PC-9 (cell line): ENCODE results near the gene CTNND2. TPM values are rescaled to one million over a fixed set of nuclear protein-coding genes. Genes with fewer than 3 reads are reported as not detected.

ENCODE experiments used
- BruUV-seq: library from RNA; stranded (reverse); fragments of 400-500 nt; replicated peaks from 2 replicates; lab custom pipeline; 2021; lab: Mats Ljungman, UMichigan
- CTCF ChIA-PET: fragments of 300-600 bp; sonication (Branson Sonifier 250); formaldehyde crosslinking; loops from one replicate; lab custom pipeline; 2022; ENCODE audit warnings: antibody characterized with exemption; lab: Charles Lee
- POLR2A ChIA-PET: fragments of 300-600 bp; sonication (Branson Sonifier 250); formaldehyde crosslinking; loops from one replicate; lab custom pipeline; 2022; ENCODE audit warnings: antibody characterized with exemption; ENCODE audit not compliant: unreplicated experiment; lab: Charles Lee
- DNase-seq, 2 experiments: peaks; one replicate each; pipeline versions ENCODE4 v3.0.0 to v3.0.0-alpha.2; 2015 to 2022; ENCODE audit warnings: mixed read lengths in 1 of 2
- H2AFZ ChIP-seq: fragments of 200-600 bp; sonication (generic); 2 replicates; pipeline ENCODE4 v1.8.1; 2017; ENCODE audit warnings: antibody characterized with exemption
- H3F3A ChIP-seq: fragments of 200-600 bp; sonication (generic); 2 replicates; pipeline ENCODE4 v1.8.1; 2017; ENCODE audit warnings: antibody characterized with exemption, mild to moderate bottlenecking, low read depth; ENCODE audit not compliant: insufficient read depth
- H3K27ac ChIP-seq: fragments of 200-600 bp; sonication (generic); 2 replicates; pipeline ENCODE4 v1.6.1; 2016; ENCODE audit warnings: mixed run types
- H3K27me3 ChIP-seq: fragments of 200-600 bp; sonication (generic); 2 replicates; pipeline ENCODE4 v1.6.1; 2016; ENCODE audit warnings: low read depth, mixed run types; ENCODE audit not compliant: insufficient read depth
- H3K36me3 ChIP-seq: fragments of 200-600 bp; sonication (generic); 2 replicates; pipeline ENCODE4 v1.6.1; 2016; ENCODE audit warnings: low read depth, mixed run types
- H3K4me1 ChIP-seq: fragments of 200-600 bp; sonication (generic); replicated peaks from 2 replicates; pipeline ENCODE4 v1.6.1; 2016; ENCODE audit warnings: mixed run types; ENCODE audit not compliant: insufficient read depth
- H3K4me2 ChIP-seq: fragments of 200-600 bp; sonication (generic); 2 replicates; pipeline ENCODE4 v1.6.1; 2017; ENCODE audit warnings: mixed run types
- H3K4me3 ChIP-seq: fragments of 200-600 bp; sonication (generic); 2 replicates; pipeline ENCODE4 v1.6.1; 2016; ENCODE audit warnings: mixed run types
- H3K79me2 ChIP-seq: fragments of 200-600 bp; sonication (generic); 2 replicates; pipeline ENCODE4 v1.6.1; 2017; ENCODE audit warnings: low read depth, mixed run types
- H3K9me2 ChIP-seq: fragments of 200-600 bp; sonication (generic); 2 replicates; pipeline ENCODE4 v1.8.1; 2017; ENCODE audit warnings: mild to moderate bottlenecking; ENCODE audit not compliant: insufficient read depth
- H3K9me3 ChIP-seq: fragments of 200-600 bp; sonication (generic); 2 replicates; pipeline ENCODE4 v1.8.1; 2016; ENCODE audit warnings: low read depth; ENCODE audit not compliant: insufficient read depth
- H4K20me1 ChIP-seq: fragments of 200-600 bp; sonication (generic); 2 replicates; pipeline ENCODE4 v1.8.1; 2017; ENCODE audit not compliant: insufficient read depth
- EZH2 ChIP-seq: fragments of 200-600 bp; sonication (generic); IDR thresholded peaks from 2 replicates; pipeline ENCODE4 v1.8.0; 2017; ENCODE audit warnings: antibody characterized with exemption, low read depth
- intact Hi-C: fragments of 100-400 bp; cut with micrococcal nuclease; formaldehyde crosslinking; loops from one replicate; pipeline ENCODE4 v1.10.0; 2022; ENCODE audit not compliant: unreplicated experiment
- total RNA-seq: library from RNA; stranded (reverse); gene quantifications from 2 replicates; pipeline ENCODE4 v1.2.3, GENCODE V29; 2021
- TF ChIP-seq, protein P1 (sequence below): fragments of 200-600 bp; sonication (generic); conservative IDR thresholded peaks from 2 replicates; pipeline ENCODE4 v1.6.1; 2017; ENCODE audit warnings: mixed run types, antibody characterized with exemption, mild to moderate bottlenecking, moderate library complexity

CTNND2 gene
- total RNA-seq, 1 experiment from 2014 or later: not detected

DNA sequence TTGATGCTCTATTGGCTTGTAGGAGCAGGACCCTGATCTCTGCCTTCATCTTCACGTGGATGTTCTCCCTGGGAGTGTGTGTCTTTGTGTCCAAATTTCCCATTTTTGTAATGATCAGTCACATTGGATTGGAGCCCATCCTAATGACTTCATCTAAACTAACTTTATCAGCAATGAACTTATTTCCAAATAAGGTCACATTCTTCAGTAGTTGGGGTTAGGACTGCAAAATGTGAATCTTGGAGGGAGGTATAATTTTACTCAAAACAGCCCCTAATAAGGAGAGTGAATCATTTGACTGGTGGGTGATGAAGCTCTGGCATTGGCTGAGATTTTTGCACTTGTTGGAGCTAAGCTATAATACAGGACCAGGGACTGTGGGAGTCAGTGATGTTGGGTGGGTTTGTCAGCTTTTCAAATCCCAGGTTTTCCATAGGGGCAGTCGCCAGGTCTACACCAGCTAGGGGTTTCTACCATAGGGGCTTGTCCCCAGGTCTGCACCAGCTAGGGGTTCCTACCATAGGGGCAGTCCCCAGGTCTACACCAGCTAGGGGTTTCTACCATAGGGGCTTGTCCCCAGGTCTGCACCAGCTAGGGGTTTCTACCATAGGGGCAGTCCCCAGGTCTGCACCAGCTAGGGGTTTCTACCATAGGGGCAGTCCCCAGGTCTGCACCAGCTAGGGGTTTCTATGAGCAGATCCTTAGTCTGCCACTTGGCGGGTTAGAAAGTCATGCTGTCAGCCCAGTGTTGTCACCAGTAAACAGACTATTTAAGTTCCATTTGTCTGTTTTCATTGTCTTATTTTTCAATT lies 760.6 kb downstream of the CTNND2 start:
- DNase-seq: no peak
- H4K20me1 ChIP-seq: no peaks in the 10 kb centered on the region
- ChIA-PET POLR2A (no interaction called here), CTCF (no interaction called here)
- no peak overlapping the region for H2AFZ ChIP-seq
- intact Hi-C loops: no loop called here
- TF ChIP-seq EZH2: no peak
- TF ChIP-seq, protein P1, sequence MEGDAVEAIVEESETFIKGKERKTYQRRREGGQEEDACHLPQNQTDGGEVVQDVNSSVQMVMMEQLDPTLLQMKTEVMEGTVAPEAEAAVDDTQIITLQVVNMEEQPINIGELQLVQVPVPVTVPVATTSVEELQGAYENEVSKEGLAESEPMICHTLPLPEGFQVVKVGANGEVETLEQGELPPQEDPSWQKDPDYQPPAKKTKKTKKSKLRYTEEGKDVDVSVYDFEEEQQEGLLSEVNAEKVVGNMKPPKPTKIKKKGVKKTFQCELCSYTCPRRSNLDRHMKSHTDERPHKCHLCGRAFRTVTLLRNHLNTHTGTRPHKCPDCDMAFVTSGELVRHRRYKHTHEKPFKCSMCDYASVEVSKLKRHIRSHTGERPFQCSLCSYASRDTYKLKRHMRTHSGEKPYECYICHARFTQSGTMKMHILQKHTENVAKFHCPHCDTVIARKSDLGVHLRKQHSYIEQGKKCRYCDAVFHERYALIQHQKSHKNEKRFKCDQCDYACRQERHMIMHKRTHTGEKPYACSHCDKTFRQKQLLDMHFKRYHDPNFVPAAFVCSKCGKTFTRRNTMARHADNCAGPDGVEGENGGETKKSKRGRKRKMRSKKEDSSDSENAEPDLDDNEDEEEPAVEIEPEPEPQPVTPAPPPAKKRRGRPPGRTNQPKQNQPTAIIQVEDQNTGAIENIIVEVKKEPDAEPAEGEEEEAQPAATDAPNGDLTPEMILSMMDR: no peak
- no peaks in the 10 kb centered on the region for H3K9me3 ChIP-seq
- H3K36me3 ChIP-seq: no peaks in the 10 kb centered on the region
- H3K79me2 ChIP-seq: no peaks in the 10 kb centered on the region
- no peak overlapping the region for H3K4me3 ChIP-seq
- H3K9me2 ChIP-seq: no peaks in the 10 kb centered on the region
- peaks cover 76% of the 10 kb centered on the region for H3K27me3 ChIP-seq
- H3K27ac ChIP-seq: no peak overlapping the region
- no TSS peak for BruUV-seq
- no peak overlapping the region for H3K4me2 ChIP-seq
- no peaks in the 10 kb centered on the region for H3K4me1 ChIP-seq
- H3F3A ChIP-seq: no peaks in the 10 kb centered on the region

DNA sequence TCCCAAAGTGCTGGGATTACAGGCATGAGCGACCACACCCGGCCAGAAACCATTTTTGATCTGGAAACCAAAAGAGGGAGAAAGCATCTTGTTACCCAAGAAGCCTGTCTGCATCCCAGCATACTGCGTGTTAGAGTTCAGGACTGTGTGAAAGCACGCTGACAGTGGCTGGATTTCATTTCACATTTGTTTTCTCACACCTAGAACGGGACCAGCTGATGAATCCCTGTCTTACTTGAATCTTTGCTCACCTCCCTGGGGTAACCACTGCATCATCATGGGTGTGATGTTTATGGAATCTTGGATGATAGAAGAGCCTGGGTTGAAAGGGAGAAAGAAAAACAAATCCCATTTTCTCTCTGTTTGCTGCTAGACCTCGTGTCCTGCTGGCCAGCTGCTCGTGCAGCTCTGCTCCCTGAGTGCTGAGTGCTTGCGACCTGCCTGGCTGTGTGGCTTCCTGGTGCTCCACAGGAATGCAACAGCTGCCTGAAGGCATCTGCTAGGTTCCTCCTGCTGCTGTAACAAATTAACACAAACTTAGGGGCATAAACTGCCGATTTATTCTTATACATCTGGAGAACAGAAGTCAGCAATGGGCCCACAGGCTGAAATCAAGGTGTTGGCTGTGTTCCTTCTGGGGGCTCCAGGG lies 764.9 kb downstream of the CTNND2 start:
- Histone ChIP-seq H3K4me1 (no peaks in the 10 kb centered on the region), H3K4me2 (no peak overlapping the region), H3F3A (no peaks in the 10 kb centered on the region), H3K27ac (no peak overlapping the region), H3K79me2 (no peaks in the 10 kb centered on the region), H3K9me3 (no peaks in the 10 kb centered on the region), H3K9me2 (0 out of 2 replicates have a peak, but pooled peaks cover 4% of the 10 kb centered on the region), H3K27me3 (peaks cover 77% of the 10 kb centered on the region), H2AFZ (no peak overlapping the region), H3K4me3 (no peak overlapping the region), H3K36me3 (no peaks in the 10 kb centered on the region), H4K20me1 (no peaks in the 10 kb centered on the region)
- POLR2A ChIA-PET: no interaction called here
- no TSS peak for BruUV-seq
- DNase-seq: no peak
- no peak for TF ChIP-seq EZH2
- TF ChIP-seq, protein P1: no peak
- intact Hi-C loops: no loop called here
- CTCF ChIA-PET: no interaction called here

DNA sequence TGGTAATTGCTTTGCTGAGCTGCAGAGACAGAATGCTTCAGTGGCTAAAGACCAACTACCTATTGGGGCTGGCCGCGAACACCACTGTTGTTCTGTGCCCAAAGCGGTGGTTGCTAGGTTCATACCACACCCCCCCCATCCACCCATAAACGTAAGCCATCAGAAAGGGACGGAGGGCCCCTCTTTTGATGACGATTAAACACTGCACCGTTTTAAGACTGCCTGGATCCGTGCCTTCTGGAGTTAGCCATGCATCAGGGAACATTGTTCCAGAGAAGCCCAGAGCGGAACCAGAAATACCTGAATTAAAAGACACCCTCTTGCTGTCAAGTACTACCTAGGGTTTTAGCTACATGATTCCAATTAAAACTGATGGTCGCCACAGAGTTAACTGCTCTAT lies 774.1 kb downstream of the CTNND2 start:
- ChIA-PET CTCF (no interaction called here), POLR2A (no interaction called here)
- intact Hi-C loops: no loop called here
- no peaks in the 10 kb centered on the region for H3K79me2 ChIP-seq
- no peaks in the 10 kb centered on the region for H3F3A ChIP-seq
- H3K4me1 ChIP-seq: no peaks in the 10 kb centered on the region
- H3K27ac ChIP-seq: no peak overlapping the region
- no peaks in the 10 kb centered on the region for H4K20me1 ChIP-seq
- H3K4me3 ChIP-seq: no peak overlapping the region
- H2AFZ ChIP-seq: no peak overlapping the region
- H3K36me3 ChIP-seq: no peaks in the 10 kb centered on the region
- no peak for DNase-seq
- no peaks in the 10 kb centered on the region for H3K9me3 ChIP-seq
- H3K4me2 ChIP-seq: no peak overlapping the region
- BruUV-seq: no TSS peak
- no peak for TF ChIP-seq EZH2
- TF ChIP-seq, protein P1: no peak
- H3K9me2 ChIP-seq: 0 out of 2 replicates have a peak, but pooled peaks cover under 1% of the 10 kb centered on the region
- H3K27me3 ChIP-seq: peaks cover 67% of the 10 kb centered on the region
